ENCODE measurements around the gene ELMO2.

Gene ELMO2

GRCh38 chr20:46366826-46367225 is 39.6 kb downstream of the ELMO2 start:
- no peak for DNase-seq

GRCh38 chr20:46365487-46366220 is 40.8 kb downstream of the ELMO2 start:
- no peak for DNase-seq

GRCh38 chr20:46364670-46365486 is 41.5 kb downstream of the ELMO2 start:
- DNase-seq, result no peak

- peak; percentile 80 for DNase-seq
Observed at GRCh38 chr20:46363874-46364669, 42.3 kb downstream of the ELMO2 start.

- DNase-seq, result no peak
Observed at GRCh38 chr20:46362921-46363867, 43.2 kb downstream of the ELMO2 start.

GRCh38 chr20:46361811-46362210 is 44.6 kb downstream of the ELMO2 start:
- no peak for DNase-seq

- DNase-seq, result no peak
Observed at GRCh38 chr20:46361381-46361780, 45.0 kb downstream of the ELMO2 start.

GRCh38 chr20:46359233-46359751 is 47.1 kb downstream of the ELMO2 start:
- DNase-seq, result no peak

- no peak for DNase-seq
Observed at GRCh38 chr20:46358346-46359058, 47.9 kb downstream of the ELMO2 start.

- no peak for DNase-seq
Observed at GRCh38 chr20:46357030-46357514, 49.3 kb downstream of the ELMO2 start.

- no peak for DNase-seq
Observed at GRCh38 chr20:46356195-46357029, 50.0 kb downstream of the ELMO2 start.

- DNase-seq, result no peak
Observed at GRCh38 chr20:46355778-46356177, 50.6 kb downstream of the ELMO2 start.

- DNase-seq, result no peak
Observed at GRCh38 chr20:46354920-46355654, 51.3 kb downstream of the ELMO2 start.

GRCh38 chr20:46354207-46354555 is 52.2 kb downstream of the ELMO2 start:
- no peak for DNase-seq

GRCh38 chr20:46353500-46354206 is 52.8 kb downstream of the ELMO2 start:
- no peak for DNase-seq

GRCh38 chr20:46352370-46352938 is 54.0 kb downstream of the ELMO2 start:
- no peak for DNase-seq

GRCh38 chr20:46351357-46352058 is 54.9 kb downstream of the ELMO2 start:
- no peak for DNase-seq

- no peak for DNase-seq
Observed at GRCh38 chr20:46350986-46351267, 55.5 kb downstream of the ELMO2 start.

Data from COR-L47 (cell line).